ENCODE measurements around the gene WDR70.

WDR70 gene

GRCh38 chr5:37730896-37731455 is 351.9 kb downstream of the WDR70 start:
- DNase-seq, result no peak

GRCh38 chr5:37734114-37734513 is 355.0 kb downstream of the WDR70 start:
- DNase-seq, result no peak

- no peak for DNase-seq
Observed at GRCh38 chr5:37735649-37736347, 356.7 kb downstream of the WDR70 start.

- DNase-seq, result no peak
Observed at GRCh38 chr5:37736397-37736796, 357.3 kb downstream of the WDR70 start.

DNA sequence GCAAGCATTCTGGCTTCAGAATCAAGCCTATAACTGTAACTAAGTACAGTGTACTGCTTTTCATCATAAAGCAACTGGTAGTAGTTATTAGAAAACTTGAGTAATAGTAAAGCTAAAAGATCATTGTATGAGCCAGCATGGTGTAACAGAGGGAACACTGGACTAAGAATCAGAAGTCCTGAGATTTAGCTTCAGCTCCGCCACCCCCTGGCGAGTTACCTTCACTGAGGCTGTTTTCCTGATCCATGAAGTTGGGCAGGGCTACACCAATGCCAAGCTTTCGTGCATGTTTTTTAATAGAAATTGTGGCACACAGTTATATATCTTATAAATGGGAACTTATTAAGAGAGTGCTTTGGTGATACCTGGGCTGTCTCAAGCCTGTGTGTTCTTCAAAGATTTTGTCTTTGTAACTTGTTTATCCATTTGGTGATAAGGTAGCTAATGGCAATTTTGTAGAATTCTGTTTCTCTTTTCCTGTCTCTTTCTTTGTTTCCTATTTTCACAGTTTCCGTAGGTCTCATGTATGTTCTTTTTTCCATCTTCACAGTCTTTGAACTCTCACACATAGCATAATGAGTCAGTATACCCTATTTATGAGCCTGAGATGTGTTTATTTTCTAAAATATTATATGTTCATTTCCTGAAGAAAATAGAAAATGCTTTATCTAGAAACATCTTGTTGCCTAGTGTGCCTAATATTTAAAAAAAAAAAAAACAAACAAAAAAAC is 358.4 kb downstream of the WDR70 start:
- no peak for DNase-seq

GRCh38 chr5:37738057-37738691 is 359.1 kb downstream of the WDR70 start:
- DNase-seq, result no peak

GRCh38 chr5:37738865-37739488 is 359.9 kb downstream of the WDR70 start:
- DNase-seq, result no peak

DNA sequence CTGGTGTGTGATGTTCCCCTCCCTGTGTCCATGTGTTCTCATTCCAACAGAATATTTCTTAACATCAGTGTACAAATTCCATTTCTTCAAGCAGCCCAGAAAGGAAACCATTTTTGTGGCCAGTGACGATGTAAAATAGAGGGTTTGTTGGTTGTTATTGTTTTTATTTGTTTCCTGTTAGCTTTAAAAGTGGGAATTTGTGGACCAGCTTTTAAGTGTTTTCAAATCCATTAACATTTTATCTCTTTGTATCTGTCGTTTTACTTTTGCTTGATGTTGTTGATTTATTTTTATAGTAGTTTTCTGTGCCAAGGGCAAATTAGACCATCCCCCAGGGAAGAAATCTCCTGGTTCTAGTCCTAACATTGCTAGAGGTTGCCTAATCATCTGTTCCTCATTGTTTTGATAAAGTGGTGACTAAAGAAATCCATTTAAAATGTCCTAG is 360.7 kb downstream of the WDR70 start:
- DNase-seq, result no peak

GRCh38 chr5:37740331-37741066 is 361.4 kb downstream of the WDR70 start:
- no peak for DNase-seq

DNA sequence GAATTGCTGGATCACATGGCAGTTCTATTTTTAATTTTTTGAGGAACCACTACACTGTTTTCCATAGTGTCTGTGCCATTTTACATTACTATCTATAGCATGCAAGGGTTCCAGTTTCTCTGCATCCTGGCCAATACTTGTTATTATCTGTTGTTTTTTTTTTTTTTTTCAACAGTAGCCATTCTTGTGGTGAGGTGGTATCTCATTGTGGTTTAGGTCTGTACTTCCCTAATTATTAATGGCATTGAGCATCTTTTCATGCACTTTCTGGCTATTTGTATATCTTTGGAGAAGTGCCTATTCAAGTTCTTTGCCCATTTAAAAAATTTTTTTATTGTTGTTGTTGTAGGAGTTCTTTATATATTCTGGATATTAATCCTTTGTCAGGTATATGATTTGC is 363.0 kb downstream of the WDR70 start:
- no peak for DNase-seq

GRCh38 chr5:37751227-37751626 is 372.1 kb downstream of the WDR70 start:
- DNase-seq, result no peak

GRCh38 chr5:37754976-37755375 is 375.9 kb downstream of the WDR70 start:
- DNase-seq, result no peak

- DNase-seq, result no peak
Observed at GRCh38 chr5:37755581-37755980, 376.5 kb downstream of the WDR70 start.

DNA sequence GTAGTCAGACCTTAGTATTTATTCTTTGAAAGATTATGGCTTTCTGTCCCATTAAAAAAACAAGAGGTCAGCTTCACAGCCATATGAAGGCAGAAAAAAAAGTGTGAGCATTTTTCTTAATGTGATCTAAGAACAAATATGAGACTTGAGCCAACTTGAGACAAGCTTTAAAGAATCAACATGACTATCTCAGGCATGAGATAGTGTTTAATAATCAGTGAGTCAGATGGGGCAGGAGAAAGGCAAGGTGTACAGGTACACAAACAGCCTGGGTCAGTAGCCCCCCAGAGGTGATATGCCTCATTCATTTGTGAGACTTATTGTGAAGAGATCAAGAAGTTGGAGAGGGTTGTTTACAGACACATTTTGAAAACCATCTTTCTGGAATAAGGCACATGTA is 377.1 kb downstream of the WDR70 start:
- no peak for DNase-seq

DNA sequence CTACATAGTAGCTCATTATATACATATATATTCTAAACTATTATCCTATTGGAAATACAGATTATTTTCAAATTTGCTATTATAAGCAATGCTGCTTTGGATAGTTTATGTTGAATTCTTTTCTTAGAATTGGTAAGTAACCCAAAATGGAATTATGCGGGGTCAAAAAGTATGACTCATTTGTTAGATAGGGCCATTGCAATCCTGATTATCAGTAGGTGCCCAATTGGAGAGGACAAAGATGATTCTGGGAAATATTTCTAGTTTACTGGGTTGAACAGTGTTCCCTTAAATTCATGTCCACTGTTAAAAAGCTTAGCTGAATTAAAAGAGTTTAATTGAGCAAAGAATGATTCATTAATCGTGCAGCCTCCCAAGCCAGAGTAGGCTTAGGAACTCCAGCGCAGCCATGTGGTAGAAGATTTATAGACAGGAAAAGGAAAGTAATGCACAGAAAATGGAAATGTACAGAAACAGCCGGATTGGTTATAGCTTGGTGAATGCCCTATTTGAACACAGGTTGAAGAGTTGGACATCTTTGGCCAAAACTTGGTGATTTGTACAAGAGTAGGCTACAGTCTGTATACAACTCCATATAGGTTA is 379.0 kb downstream of the WDR70 start:
- DNase-seq, result no peak

DNA sequence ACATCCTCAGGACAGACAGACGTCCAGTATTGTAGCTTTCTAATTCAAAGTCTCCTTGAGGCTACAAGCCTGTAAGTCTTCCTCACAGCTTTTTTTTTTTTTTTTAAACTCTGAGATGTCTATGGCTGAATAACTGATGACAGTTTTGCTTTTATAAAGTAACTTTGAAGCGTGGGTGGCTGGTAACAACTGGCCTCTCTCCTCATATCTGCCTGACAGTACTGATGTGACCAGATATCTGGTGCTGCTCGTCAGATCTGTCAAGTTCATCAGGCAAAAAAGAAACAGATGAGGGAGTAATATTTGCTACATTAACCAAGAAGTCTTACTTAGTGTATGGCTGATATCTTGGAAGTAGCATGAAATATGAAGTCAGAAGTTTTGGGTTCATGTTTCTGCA is 388.1 kb downstream of the WDR70 start:
- no peak for DNase-seq

GRCh38 chr5:37767961-37768360 is 388.8 kb downstream of the WDR70 start:
- DNase-seq, result no peak

GRCh38 chr5:37768371-37768770 is 389.3 kb downstream of the WDR70 start:
- DNase-seq, result no peak

- no peak for DNase-seq
Observed at GRCh38 chr5:37769108-37769507, 390.0 kb downstream of the WDR70 start.

GRCh38 chr5:37769840-37770239 is 390.7 kb downstream of the WDR70 start:
- no peak for DNase-seq

DNA sequence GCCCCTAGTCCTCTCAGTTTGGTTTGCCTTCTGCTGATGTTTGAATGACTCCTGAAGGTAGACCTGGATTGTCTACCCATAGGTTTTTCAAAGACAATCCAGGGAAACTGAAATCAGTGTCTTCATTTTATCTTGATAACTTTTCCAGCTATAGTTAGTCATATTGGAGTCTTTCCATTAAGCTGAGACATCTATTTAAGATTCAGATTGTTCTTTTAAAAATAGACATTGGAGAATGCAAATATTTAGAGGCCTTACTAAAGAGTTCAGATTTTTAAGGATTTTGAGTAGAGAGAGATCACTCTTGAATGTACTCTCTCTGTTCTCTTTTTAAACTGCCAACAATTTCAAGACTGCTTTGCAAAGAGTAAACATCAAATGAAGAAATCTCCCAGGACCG is 391.7 kb downstream of the WDR70 start:
- no peak for DNase-seq

- DNase-seq, result no peak
Observed at GRCh38 chr5:37771203-37771611, 392.1 kb downstream of the WDR70 start.

Data from stimulated activated CD4-positive, alpha-beta T cell treated with anti-CD3 and anti-CD28 coated beads, Interleukin-12 subunit alpha, Interleukin-12 subunit beta, amount 100 ng/mL, for 4 hours (primary cell).